Measurements from ENCODE around the gene UPF1.

- no peak for TF ChIP-seq ZBTB10 (CRISPR knock-in tag; IDR thresholded peaks at IDR 0.05; ENCODE audit: borderline replicate concordance)
- no peak for TF ChIP-seq IRX3 (CRISPR knock-in tag; IDR thresholded peaks at IDR 0.05; ENCODE audit: borderline replicate concordance, low read depth)
- TF ChIP-seq MAX (IDR thresholded peaks at IDR 0.05), result no peak
- no peak for TF ChIP-seq ZNF639 (CRISPR knock-in tag; conservative IDR thresholded peaks at IDR 0.05)
- TF ChIP-seq JUNB (CRISPR knock-in tag; IDR thresholded peaks at IDR 0.05; ENCODE audit: borderline replicate concordance), result peak; percentile 44; the same call in 1 of the 2 replicates
- TF ChIP-seq RBM39 (IDR thresholded peaks at IDR 0.05; ENCODE audit: low read depth, low read length, poor library complexity, severe bottlenecking), result no peak
- TF ChIP-seq CTCF (CRISPR knock-in tag; IDR thresholded peaks at IDR 0.05), result no peak
- TF ChIP-seq NPAS2 (CRISPR knock-in tag; IDR thresholded peaks at IDR 0.05; ENCODE audit: borderline replicate concordance), result no peak
- TF ChIP-seq REST (IDR thresholded peaks at IDR 0.05; ENCODE audit: borderline replicate concordance in 1 of 2, low read depth in 1 of 2, low read length in 2 of 2), result no peak
These were observed 28.1 kb upstream of the UPF1 start for GRCh38 chr19:18803550-18804138.

Measured in HepG2 (cell line).